Peyer's patch (tissue), 4 donors: ENCODE results near the gene COL6A5. TPM values are rescaled to one million over a fixed set of nuclear protein-coding genes. Genes with fewer than 3 reads are reported as not detected.

Source experiments
- DNase-seq, 3 donors: peaks; one replicate each; pipeline ENCODE4 v3.0.0-alpha.2; 2017 to 2019
- H3K27ac ChIP-seq, 4 donors: fragments of 200-600 bp; sonication (generic); one replicate each; pipeline ENCODE4 v1.5.1; 2016 to 2019
- H3K27me3 ChIP-seq, 2 donors: fragments of 200-600 bp; sonication (generic); one replicate each; pipeline ENCODE4 v1.5.1; 2019
- H3K36me3 ChIP-seq, 3 donors: fragments of 200-600 bp; sonication (generic); one replicate each; pipeline ENCODE4 v1.5.1; 2016 to 2019
- H3K4me1 ChIP-seq, 4 donors: fragments of 200-600 bp; sonication (generic); one replicate each; pipeline ENCODE4 v1.5.1; 2016 to 2019
- H3K4me3 ChIP-seq, 4 donors: fragments of 200-600 bp; sonication (generic); 1 replicate in 3 of 4; 2 replicates in 1 of 4; pipeline ENCODE4 v1.5.1; 2016 to 2019; ENCODE audit warnings: mild to moderate bottlenecking in 1 of 4
- H3K9me3 ChIP-seq, 4 donors: fragments of 200-600 bp; sonication (generic); one replicate each; pipeline ENCODE4 v1.5.1; 2016 to 2019; ENCODE audit warnings: mild to moderate bottlenecking in 1 of 4
- CTCF ChIP-seq, 6 experiments: fragments of 450-650 bp in 4 of 6; fragments of 200-600 bp in 2 of 6; sonication (generic) in 1 of 6; IDR thresholded peaks; one replicate each; pipeline ENCODE4 v1.5.1; 2017 to 2019; ENCODE audit warnings: antibody characterized with exemption in 6 of 6, mild to moderate bottlenecking in 3 of 6, moderate library complexity in 1 of 6
- POLR2A ChIP-seq, 2 donors: fragments of 450-650 bp; IDR thresholded peaks; one replicate each; pipeline ENCODE4 v1.5.1; 2017; ENCODE audit warnings: antibody characterized with exemption in 2 of 2, mild to moderate bottlenecking in 2 of 2, moderate library complexity in 2 of 2
- total RNA-seq, 4 donors: library from RNA; depleted of rRNA; stranded (reverse); fragments of >200 nt; gene quantifications; one replicate each; pipeline ENCODE4 v1.1.0, GENCODE V29; 2016

The COL6A5 gene
- total RNA-seq, 4 donors from 2014 or later = 1.7 TPM; not detected in 3

- Histone ChIP-seq H3K9me3 (no peaks in the 10 kb centered on the region), H3K27me3 (no peaks in the 10 kb centered on the region), H3K4me3 (no peak overlapping the region), H3K27ac (no peak overlapping the region), H3K36me3 (no peaks in the 10 kb centered on the region), H3K4me1 (no peaks in the 10 kb centered on the region)
- DNase-seq = no peak
- TF ChIP-seq CTCF (IDR thresholded peaks at IDR 0.05) (no peak), POLR2A (IDR thresholded peaks at IDR 0.05) (no peak)
Measured at GRCh38 chr3:130488769-130489450, 143.4 kb downstream of the COL6A5 start.

GRCh38 chr3:130490241-130490640, 144.8 kb downstream of the COL6A5 start:
- no peaks in the 10 kb centered on the region for H3K36me3 ChIP-seq
- H3K27ac ChIP-seq = no peak overlapping the region

GRCh38 chr3:130491431-130491830, 146.0 kb downstream of the COL6A5 start:
- H3K36me3 ChIP-seq = no peaks in the 10 kb centered on the region
- TF ChIP-seq POLR2A (IDR thresholded peaks at IDR 0.05) = no peak
- no peak for TF ChIP-seq CTCF (IDR thresholded peaks at IDR 0.05)
- no peaks in the 10 kb centered on the region for H3K4me1 ChIP-seq
- H3K27me3 ChIP-seq = no peaks in the 10 kb centered on the region
- no peak for DNase-seq
- no peak overlapping the region for H3K27ac ChIP-seq
- no peaks in the 10 kb centered on the region for H3K9me3 ChIP-seq
- H3K4me3 ChIP-seq = no peak overlapping the region

More at GRCh38 chr3:130490241-130490640, 144.8 kb downstream of the COL6A5 start:
- TF ChIP-seq POLR2A (IDR thresholded peaks at IDR 0.05) (no peak), CTCF (IDR thresholded peaks at IDR 0.05) (no peak)
- Histone ChIP-seq H3K4me3 (no peak overlapping the region), H3K27me3 (no peaks in the 10 kb centered on the region), H3K4me1 (no peaks in the 10 kb centered on the region), H3K9me3 (no peaks in the 10 kb centered on the region)
- no peak for DNase-seq

GRCh38 chr3:130504701-130505100, 159.2 kb downstream of the COL6A5 start:
- no peak overlapping the region for H3K27ac ChIP-seq
- H3K36me3 ChIP-seq = no peaks in the 10 kb centered on the region
- DNase-seq = no peak
- no peaks in the 10 kb centered on the region for H3K27me3 ChIP-seq
- H3K4me3 ChIP-seq = no peak overlapping the region
- no peak for TF ChIP-seq POLR2A (IDR thresholded peaks at IDR 0.05)
- no peak for TF ChIP-seq CTCF (IDR thresholded peaks at IDR 0.05)
- H3K9me3 ChIP-seq = no peaks in the 10 kb centered on the region
- no peaks in the 10 kb centered on the region for H3K4me1 ChIP-seq

GRCh38 chr3:130506031-130506430, 160.6 kb downstream of the COL6A5 start:
- TF ChIP-seq POLR2A (IDR thresholded peaks at IDR 0.05) (no peak), CTCF (IDR thresholded peaks at IDR 0.05) (no peak)
- Histone ChIP-seq H3K9me3 (no peaks in the 10 kb centered on the region), H3K4me1 (no peaks in the 10 kb centered on the region), H3K36me3 (no peaks in the 10 kb centered on the region), H3K4me3 (no peak overlapping the region), H3K27me3 (no peaks in the 10 kb centered on the region), H3K27ac (no peak overlapping the region)
- no peak for DNase-seq
